ENCODE data around the gene SQOR.

DNA sequence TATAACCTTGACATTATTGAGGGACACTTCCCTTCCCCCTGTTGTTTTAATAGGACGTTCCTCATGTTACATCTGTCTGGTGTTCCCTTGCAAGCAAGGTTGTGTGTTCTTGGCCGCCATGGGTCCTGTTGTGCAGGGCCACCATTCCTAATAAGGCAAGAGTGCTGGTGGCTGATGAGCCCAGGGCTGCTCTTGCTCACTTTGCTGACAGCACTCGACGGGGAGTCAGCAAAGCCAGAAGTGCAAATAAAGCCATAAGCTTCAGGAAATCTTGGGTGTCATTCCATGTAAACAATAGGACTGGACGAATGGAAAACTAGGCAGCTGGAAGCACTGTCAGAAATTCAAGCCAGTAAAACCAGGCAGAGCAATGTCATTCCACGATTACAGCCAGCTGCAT, 75.8 kb downstream of the SQOR start:
- TF ChIP-seq, protein P1, sequence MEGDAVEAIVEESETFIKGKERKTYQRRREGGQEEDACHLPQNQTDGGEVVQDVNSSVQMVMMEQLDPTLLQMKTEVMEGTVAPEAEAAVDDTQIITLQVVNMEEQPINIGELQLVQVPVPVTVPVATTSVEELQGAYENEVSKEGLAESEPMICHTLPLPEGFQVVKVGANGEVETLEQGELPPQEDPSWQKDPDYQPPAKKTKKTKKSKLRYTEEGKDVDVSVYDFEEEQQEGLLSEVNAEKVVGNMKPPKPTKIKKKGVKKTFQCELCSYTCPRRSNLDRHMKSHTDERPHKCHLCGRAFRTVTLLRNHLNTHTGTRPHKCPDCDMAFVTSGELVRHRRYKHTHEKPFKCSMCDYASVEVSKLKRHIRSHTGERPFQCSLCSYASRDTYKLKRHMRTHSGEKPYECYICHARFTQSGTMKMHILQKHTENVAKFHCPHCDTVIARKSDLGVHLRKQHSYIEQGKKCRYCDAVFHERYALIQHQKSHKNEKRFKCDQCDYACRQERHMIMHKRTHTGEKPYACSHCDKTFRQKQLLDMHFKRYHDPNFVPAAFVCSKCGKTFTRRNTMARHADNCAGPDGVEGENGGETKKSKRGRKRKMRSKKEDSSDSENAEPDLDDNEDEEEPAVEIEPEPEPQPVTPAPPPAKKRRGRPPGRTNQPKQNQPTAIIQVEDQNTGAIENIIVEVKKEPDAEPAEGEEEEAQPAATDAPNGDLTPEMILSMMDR (conservative IDR thresholded peaks at IDR 0.05 in 1 of 2, IDR thresholded peaks at IDR 0.05 in 1 of 2; ENCODE audit: extremely low read depth in 1 of 2, insufficient read depth in 1 of 2, low read depth in 1 of 2, low read length in 2 of 2), result no peak
- no peak for TF ChIP-seq EZH2 (IDR thresholded peaks at IDR 0.05; ENCODE audit: borderline replicate concordance, low read length)
